ENCODE data around the gene NTSR2.

The NTSR2 gene

GRCh38 chr2:11708106-11708505 lies 38.1 kb upstream of the NTSR2 start:
- Histone ChIP-seq H3K4me2 (ENCODE audit: low read length) (no peak overlapping the region), H3K9me3 (ENCODE audit: low read length) (0 out of 2 replicates have a peak, but pooled peaks cover 3% of the 10 kb centered on the region), H3K27ac (ENCODE audit: low read depth, low read length, poor library complexity, severe bottlenecking) (no peak overlapping the region), H3K4me1 (ENCODE audit: insufficient read depth, low read length, severe bottlenecking) (no peaks in the 10 kb centered on the region), H3K27me3 (ENCODE audit: insufficient read depth, low read length) (no peaks in the 10 kb centered on the region), H3F3A (ENCODE audit: insufficient read depth, low read length) (no peaks in the 10 kb centered on the region), H2AFZ (ENCODE audit: low read length) (no peak overlapping the region), H3K36me3 (ENCODE audit: insufficient read depth, low read length) (no peaks in the 10 kb centered on the region), H3K9ac (ENCODE audit: low read length) (no peak overlapping the region), H4K20me1 (ENCODE audit: insufficient read depth, low read length) (no peaks in the 10 kb centered on the region), H3K79me2 (ENCODE audit: insufficient read depth, low read length) (no peaks in the 10 kb centered on the region), H3K4me3 (ENCODE audit: low read depth, low read length, poor library complexity, severe bottlenecking) (no peak overlapping the region), H3K9me2 (ENCODE audit: low read depth, low read length) (no peaks in the 10 kb centered on the region)
- TF ChIP-seq EZH2 (IDR thresholded peaks at IDR 0.05; ENCODE audit: borderline replicate concordance, low read length) (no peak), CTCF (IDR thresholded peaks at IDR 0.05; ENCODE audit: low read length) (no peak)

GRCh38 chr2:11705711-11706110 lies 35.7 kb upstream of the NTSR2 start:
- Histone ChIP-seq H3K4me3 (ENCODE audit: low read depth, low read length, poor library complexity, severe bottlenecking) (no peak overlapping the region), H3K9ac (ENCODE audit: low read length) (no peak overlapping the region), H3K27ac (ENCODE audit: low read depth, low read length, poor library complexity, severe bottlenecking) (no peak overlapping the region), H3K9me2 (ENCODE audit: low read depth, low read length) (no peaks in the 10 kb centered on the region), H4K20me1 (ENCODE audit: insufficient read depth, low read length) (no peaks in the 10 kb centered on the region), H3K79me2 (ENCODE audit: insufficient read depth, low read length) (no peaks in the 10 kb centered on the region), H3F3A (ENCODE audit: insufficient read depth, low read length) (no peaks in the 10 kb centered on the region), H3K4me2 (ENCODE audit: low read length) (no peak overlapping the region), H3K27me3 (ENCODE audit: insufficient read depth, low read length) (no peaks in the 10 kb centered on the region), H2AFZ (ENCODE audit: low read length) (no peak overlapping the region), H3K36me3 (ENCODE audit: insufficient read depth, low read length) (no peaks in the 10 kb centered on the region), H3K4me1 (ENCODE audit: insufficient read depth, low read length, severe bottlenecking) (peaks cover 19% of the 10 kb centered on the region), H3K9me3 (ENCODE audit: low read length) (0 out of 2 replicates have a peak, but pooled peaks cover 3% of the 10 kb centered on the region)
- TF ChIP-seq EZH2 (IDR thresholded peaks at IDR 0.05; ENCODE audit: borderline replicate concordance, low read length) (no peak), CTCF (IDR thresholded peaks at IDR 0.05; ENCODE audit: low read length) (no peak)

- Histone ChIP-seq H3K9ac (ENCODE audit: low read length) (no peak overlapping the region), H2AFZ (ENCODE audit: low read length) (no peak overlapping the region), H3K79me2 (ENCODE audit: insufficient read depth, low read length) (no peaks in the 10 kb centered on the region), H3K4me3 (ENCODE audit: low read depth, low read length, poor library complexity, severe bottlenecking) (no peak overlapping the region), H3K9me2 (ENCODE audit: low read depth, low read length) (no peaks in the 10 kb centered on the region), H3K4me2 (ENCODE audit: low read length) (no peak overlapping the region), H3K27me3 (ENCODE audit: insufficient read depth, low read length) (no peaks in the 10 kb centered on the region), H3K9me3 (ENCODE audit: low read length) (0 out of 2 replicates have a peak, but pooled peaks cover 3% of the 10 kb centered on the region), H3K4me1 (ENCODE audit: insufficient read depth, low read length, severe bottlenecking) (peaks cover 24% of the 10 kb centered on the region), H4K20me1 (ENCODE audit: insufficient read depth, low read length) (no peaks in the 10 kb centered on the region), H3K36me3 (ENCODE audit: insufficient read depth, low read length) (no peaks in the 10 kb centered on the region), H3K27ac (ENCODE audit: low read depth, low read length, poor library complexity, severe bottlenecking) (no peak overlapping the region), H3F3A (ENCODE audit: insufficient read depth, low read length) (no peaks in the 10 kb centered on the region)
- TF ChIP-seq CTCF (IDR thresholded peaks at IDR 0.05; ENCODE audit: low read length) (no peak), EZH2 (IDR thresholded peaks at IDR 0.05; ENCODE audit: borderline replicate concordance, low read length) (no peak)
These were observed 35.1 kb upstream of the NTSR2 start for GRCh38 chr2:11705063-11705462.

All from OCI-LY1 (cell line).